Measurements from ENCODE around the gene ASTN2. TPM values are rescaled to one million over a fixed set of nuclear protein-coding genes. Genes with fewer than 3 reads are reported as not detected.

The ASTN2 gene
- total RNA-seq, 1 donor from 2014 or later, result 15.9 TPM

- Mint-ChIP-seq H3K36me3 (no peaks in the 10 kb centered on the region), H3K27ac (no peak overlapping the region), H3K9me3 (no peaks in the 10 kb centered on the region), H3K27me3 (peaks cover 34% of the 10 kb centered on the region), H3K4me3 (no peak overlapping the region), H3K4me1 (ENCODE audit: unreplicated experiment) (peaks cover 5% of the 10 kb centered on the region)
- TF ChIP-seq, protein P1, sequence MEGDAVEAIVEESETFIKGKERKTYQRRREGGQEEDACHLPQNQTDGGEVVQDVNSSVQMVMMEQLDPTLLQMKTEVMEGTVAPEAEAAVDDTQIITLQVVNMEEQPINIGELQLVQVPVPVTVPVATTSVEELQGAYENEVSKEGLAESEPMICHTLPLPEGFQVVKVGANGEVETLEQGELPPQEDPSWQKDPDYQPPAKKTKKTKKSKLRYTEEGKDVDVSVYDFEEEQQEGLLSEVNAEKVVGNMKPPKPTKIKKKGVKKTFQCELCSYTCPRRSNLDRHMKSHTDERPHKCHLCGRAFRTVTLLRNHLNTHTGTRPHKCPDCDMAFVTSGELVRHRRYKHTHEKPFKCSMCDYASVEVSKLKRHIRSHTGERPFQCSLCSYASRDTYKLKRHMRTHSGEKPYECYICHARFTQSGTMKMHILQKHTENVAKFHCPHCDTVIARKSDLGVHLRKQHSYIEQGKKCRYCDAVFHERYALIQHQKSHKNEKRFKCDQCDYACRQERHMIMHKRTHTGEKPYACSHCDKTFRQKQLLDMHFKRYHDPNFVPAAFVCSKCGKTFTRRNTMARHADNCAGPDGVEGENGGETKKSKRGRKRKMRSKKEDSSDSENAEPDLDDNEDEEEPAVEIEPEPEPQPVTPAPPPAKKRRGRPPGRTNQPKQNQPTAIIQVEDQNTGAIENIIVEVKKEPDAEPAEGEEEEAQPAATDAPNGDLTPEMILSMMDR (conservative IDR thresholded peaks at IDR 0.05), result no peak
- DNase-seq (ENCODE audit: extremely low spot score, unreplicated experiment), result no peak
Observed at GRCh38 chr9:117081641-117082317, 333.1 kb downstream of the ASTN2 start.

GRCh38 chr9:117080765-117081390 lies 334.0 kb downstream of the ASTN2 start:
- Mint-ChIP-seq H3K4me1 (ENCODE audit: unreplicated experiment) (peaks cover 6% of the 10 kb centered on the region), H3K27ac (no peak overlapping the region), H3K9me3 (no peaks in the 10 kb centered on the region), H3K36me3 (no peaks in the 10 kb centered on the region), H3K4me3 (no peak overlapping the region), H3K27me3 (peaks cover 40% of the 10 kb centered on the region)
- DNase-seq (ENCODE audit: extremely low spot score, unreplicated experiment), result no peak
- TF ChIP-seq, protein P1 (conservative IDR thresholded peaks at IDR 0.05), result no peak

- Mint-ChIP-seq H3K27me3 (peaks cover 42% of the 10 kb centered on the region), H3K9me3 (no peaks in the 10 kb centered on the region), H3K4me1 (ENCODE audit: unreplicated experiment) (peaks cover 16% of the 10 kb centered on the region), H3K36me3 (no peaks in the 10 kb centered on the region), H3K4me3 (peak overlapping the region; percentile 6), H3K27ac (peak overlapping the region; percentile 15)
- TF ChIP-seq, protein P1 (conservative IDR thresholded peaks at IDR 0.05), result no peak
- no peak for DNase-seq (ENCODE audit: extremely low spot score, unreplicated experiment)
Observed at GRCh38 chr9:117076571-117077290, 338.1 kb downstream of the ASTN2 start.

- Mint-ChIP-seq H3K27me3 (peaks cover 36% of the 10 kb centered on the region), H3K27ac (no peak overlapping the region), H3K36me3 (no peaks in the 10 kb centered on the region), H3K4me1 (ENCODE audit: unreplicated experiment) (peaks cover 16% of the 10 kb centered on the region), H3K9me3 (no peaks in the 10 kb centered on the region), H3K4me3 (no peak overlapping the region)
- no peak for DNase-seq (ENCODE audit: extremely low spot score, unreplicated experiment)
- TF ChIP-seq, protein P1 (conservative IDR thresholded peaks at IDR 0.05), result no peak
Observed at GRCh38 chr9:117075636-117076035, 339.2 kb downstream of the ASTN2 start.

DNA sequence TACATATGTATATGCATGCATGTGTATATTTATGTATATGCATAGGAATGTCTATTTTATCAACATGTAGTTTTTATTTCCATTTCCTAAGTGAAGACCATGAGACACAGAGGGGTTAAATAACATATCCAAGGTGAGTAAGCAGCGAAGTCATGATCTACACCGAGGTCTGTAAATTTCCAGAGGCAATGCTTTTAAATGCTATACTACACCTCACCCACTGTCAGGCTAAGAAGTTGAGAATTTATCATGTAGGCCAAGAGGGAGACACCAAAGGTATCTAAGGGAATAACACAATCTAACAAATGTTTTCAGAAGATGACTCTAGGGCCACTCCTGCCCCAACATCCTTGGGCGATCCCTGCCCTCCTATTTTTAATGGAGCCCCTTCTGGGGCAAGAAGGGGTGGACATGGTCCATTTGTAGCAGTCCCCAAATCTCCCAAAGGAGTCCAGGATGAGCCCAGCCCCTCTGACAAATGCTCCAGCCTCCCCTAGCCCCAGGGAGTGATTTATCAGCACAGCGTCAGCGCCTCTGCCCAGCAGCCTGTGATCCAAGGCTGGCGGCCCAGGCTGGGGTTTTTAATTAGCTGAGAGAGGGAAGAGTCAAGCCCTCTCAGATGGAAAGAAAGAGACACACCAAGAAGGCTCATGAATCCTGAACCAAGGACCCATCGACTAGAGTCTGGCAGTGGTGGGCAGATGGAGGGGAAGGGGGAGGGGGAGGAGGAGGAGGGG lies 339.9 kb downstream of the ASTN2 start:
- Mint-ChIP-seq H3K27me3 (peaks cover 36% of the 10 kb centered on the region), H3K36me3 (no peaks in the 10 kb centered on the region), H3K27ac (no peak overlapping the region), H3K9me3 (no peaks in the 10 kb centered on the region), H3K4me1 (ENCODE audit: unreplicated experiment) (peaks cover 16% of the 10 kb centered on the region), H3K4me3 (no peak overlapping the region)
- no peak for DNase-seq (ENCODE audit: extremely low spot score, unreplicated experiment)
- TF ChIP-seq, protein P1 (conservative IDR thresholded peaks at IDR 0.05), result no peak
